ENCODE measurements around the gene ANTXRL.

The ANTXRL gene

DNA sequence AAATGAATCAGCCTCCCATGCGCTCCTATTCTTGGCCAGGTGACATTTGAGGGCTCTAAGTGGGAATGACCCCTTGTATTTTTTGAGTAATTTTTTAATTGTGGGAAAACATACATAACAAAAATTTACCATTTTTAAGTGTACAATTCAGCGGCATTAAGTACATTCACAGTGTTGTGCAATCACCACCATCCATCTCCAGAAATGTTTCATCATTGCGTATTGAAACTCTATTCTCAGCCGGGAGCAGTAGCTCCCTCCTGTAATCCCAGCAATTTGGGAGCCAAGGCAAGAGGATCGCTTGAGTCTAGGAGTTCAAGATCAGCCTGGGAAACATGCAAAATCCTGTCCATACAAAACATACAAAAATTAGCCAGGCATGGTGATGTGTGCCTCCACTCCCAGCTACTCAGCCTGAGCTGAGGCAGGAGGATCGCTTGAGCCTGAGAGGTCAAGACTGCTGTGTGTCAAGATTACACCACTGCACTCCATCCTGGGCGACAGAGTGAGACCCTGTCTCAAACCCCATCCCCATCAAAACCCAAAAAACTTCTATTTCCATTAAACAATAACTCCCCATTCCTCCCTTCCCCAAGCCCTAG lies 2.5 kb downstream of the ANTXRL start:
- TF ChIP-seq, protein P1, sequence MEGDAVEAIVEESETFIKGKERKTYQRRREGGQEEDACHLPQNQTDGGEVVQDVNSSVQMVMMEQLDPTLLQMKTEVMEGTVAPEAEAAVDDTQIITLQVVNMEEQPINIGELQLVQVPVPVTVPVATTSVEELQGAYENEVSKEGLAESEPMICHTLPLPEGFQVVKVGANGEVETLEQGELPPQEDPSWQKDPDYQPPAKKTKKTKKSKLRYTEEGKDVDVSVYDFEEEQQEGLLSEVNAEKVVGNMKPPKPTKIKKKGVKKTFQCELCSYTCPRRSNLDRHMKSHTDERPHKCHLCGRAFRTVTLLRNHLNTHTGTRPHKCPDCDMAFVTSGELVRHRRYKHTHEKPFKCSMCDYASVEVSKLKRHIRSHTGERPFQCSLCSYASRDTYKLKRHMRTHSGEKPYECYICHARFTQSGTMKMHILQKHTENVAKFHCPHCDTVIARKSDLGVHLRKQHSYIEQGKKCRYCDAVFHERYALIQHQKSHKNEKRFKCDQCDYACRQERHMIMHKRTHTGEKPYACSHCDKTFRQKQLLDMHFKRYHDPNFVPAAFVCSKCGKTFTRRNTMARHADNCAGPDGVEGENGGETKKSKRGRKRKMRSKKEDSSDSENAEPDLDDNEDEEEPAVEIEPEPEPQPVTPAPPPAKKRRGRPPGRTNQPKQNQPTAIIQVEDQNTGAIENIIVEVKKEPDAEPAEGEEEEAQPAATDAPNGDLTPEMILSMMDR (conservative IDR thresholded peaks at IDR 0.05) = no peak
- H3K27ac ChIP-seq = no peak overlapping the region

DNA sequence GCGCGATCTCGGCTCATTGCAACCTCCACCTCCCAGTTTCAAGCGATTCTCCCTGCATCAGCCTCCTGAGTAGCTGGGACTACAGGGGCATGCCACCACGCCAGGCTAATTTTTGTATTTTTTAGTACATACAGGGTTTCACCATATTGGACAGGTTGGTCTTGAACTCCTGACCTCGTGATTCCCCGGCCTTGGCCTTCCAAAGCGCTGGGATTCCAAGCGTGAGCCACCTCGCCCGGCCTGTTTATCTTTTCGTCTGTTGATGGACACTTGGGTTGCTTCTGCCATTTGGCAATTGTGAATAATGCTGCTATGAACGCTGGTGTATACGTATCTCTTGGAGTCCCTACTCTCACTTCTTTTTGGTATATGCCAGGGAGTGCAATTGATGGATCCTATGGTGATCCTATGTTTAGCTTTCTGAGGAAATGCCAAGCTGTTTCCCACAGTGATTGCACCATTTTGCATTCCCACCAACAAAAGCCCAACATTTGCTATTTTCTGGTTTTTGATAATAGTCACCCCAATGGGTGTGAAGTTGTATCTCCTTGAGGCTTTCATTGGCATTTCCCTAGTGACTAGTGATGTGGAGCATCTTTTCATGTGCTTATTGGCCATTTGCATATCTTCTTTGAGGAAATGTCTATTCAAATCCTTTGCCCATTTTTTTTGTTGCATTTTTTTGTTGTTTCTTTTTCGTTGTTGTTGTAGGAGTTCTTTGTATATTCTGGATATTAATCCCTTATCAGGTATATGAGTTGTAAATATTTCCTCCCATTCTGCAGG lies 3.5 kb downstream of the ANTXRL start:
- TF ChIP-seq, protein P1 (conservative IDR thresholded peaks at IDR 0.05) = no peak
- no peak overlapping the region for H3K27ac ChIP-seq

DNA sequence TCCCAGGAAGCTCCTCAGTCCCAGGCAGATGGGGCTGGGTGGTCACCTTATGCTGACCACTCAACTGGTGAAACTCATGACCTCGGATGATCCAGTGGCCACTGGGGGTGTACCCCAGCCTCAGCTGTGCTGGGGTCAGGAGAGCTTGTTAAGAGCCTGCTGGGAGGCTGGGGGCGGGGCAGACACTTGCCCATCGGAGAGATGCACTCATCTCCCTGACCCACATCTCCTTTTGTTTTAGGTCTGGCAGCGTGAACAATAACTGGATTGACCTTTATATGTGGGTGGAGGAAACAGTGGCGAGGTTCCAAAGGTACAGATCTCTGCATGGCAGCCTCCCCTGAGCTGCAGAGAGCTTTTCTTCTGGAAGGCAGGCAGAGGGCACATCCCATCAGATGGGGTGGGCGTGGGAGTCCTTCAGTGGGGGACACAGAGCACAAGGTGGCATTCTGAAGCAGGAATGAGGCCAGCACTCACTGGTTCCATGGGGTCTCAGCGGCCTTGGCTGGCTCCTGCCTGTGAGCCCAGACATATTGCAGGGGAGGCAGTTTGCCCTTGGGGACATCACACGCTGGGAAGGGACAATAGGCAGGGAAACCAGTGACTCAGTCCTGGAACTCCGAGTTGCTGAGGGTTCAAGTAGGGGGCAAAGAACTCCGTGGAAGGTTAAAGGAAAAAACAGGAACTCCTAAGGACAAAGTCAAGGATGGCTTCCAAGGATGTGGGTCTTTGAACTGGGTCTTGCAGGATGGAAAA lies 5.2 kb downstream of the ANTXRL start:
- no peak overlapping the region for H3K27ac ChIP-seq

DNA sequence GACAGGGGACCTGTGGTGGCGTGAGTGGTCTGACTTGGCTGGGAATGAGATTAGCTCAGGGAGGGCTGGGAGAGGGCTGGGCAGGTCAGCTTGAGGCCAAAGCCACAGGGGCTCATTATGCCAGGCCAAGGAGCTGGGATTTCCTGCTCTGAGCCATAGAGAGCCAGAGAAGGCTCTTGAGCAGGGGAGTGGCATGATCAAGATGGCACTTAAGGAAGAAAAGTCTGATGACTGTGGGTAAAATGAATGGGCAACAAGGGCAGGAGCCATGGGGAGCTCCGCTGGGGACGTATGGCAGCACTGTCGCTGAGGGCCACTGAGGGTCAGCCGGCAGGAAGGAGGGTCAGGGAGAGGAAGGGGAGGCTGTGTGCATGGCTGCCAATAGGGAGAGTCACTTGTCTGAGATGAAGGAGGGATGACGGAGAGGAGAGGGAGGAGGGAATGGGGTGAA lies 5.8 kb downstream of the ANTXRL start:
- no peak overlapping the region for H3K27ac ChIP-seq
- TF ChIP-seq, protein P1 (conservative IDR thresholded peaks at IDR 0.05) = no peak

More for the DNA sequence above, 5.2 kb downstream of the ANTXRL start:
- TF ChIP-seq, protein P1 (conservative IDR thresholded peaks at IDR 0.05) = no peak

DNA sequence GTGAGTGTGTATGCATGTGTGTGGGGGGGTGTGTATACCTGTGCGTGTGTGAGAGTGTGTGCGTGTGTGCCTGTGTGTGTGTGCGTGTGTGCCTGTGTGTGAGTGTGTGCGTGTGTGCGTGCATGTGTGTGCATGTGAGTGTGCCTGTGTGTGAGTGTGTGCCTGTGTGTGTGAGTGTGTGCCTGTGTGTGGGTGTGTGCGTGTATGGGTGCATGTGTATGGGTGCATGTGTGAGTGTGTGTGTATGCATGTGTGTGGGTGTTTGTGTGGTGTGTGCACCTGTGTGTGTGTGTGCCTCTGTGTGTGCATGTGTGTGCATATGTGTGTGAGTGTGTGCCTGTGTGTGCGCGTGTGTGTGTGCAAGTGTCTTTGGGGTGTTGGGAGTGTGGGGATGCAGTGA lies 6.4 kb downstream of the ANTXRL start:
- TF ChIP-seq, protein P1 (conservative IDR thresholded peaks at IDR 0.05) = no peak
- H3K27ac ChIP-seq = no peak overlapping the region

DNA sequence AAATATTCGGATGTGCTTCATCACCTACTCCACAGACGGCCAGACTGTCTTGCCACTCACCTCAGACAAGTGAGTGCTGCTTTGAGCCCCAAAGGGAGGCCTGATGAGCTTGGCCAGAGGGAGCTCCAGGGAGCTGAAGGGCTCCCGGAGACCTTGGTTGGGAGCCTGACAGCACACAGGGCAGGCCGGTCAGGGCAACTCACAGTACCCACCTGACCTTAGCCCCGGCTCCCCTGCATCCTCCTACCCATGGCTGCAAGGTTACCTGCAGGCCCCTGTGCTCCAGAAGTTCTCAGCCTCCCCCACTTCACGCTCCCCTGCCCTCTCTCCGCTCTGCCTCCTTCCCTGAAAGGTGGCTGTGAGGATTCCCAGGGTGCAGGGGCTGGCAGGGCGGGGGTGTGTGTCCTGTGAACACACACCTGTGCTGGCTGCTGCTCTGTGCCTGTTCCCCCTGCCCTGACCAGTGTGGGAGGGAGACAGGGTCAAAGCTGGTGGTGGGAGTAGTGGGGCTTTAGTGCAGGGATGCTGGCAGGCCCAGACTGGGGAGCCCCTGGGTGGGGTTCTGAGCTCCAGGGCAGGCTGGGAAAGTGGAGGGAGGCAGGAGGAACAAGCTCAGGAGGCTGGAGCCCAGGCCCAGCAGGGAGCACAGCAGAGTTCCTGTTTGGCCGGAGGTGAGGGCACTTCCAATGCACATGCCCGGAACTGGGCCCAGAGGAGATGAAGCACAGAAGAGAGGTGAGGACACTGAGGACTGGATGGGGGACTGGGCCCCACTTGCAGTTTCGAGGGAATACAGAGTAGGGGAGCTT lies 7.2 kb downstream of the ANTXRL start:
- TF ChIP-seq, protein P1 (conservative IDR thresholded peaks at IDR 0.05) = no peak

More for the DNA sequence above, 7.2 kb downstream of the ANTXRL start:
- H3K27ac ChIP-seq = no peak overlapping the region

Measured in VCaP (cell line).